Skin epidermis (tissue), 12 donors: ENCODE measurements around the gene PIK3R5.
A peak's percentile ranks its signal among the peaks of the same experiment; 100 is the strongest.
"Not testable (repeated sequence)": the region's sequence is repeated elsewhere in the genome, so short reads cannot be mapped to it uniquely, and the experiment has no call there.

ENCODE experiments used
- H3K27ac ChIP-seq, 21 experiments: fragments of 200-600 bp; sonication (generic) in 11 of 21; one replicate each; pipeline ENCODE4 v1.5.0; 2020; ENCODE audit warnings: mild to moderate bottlenecking in 3 of 21, inconsistent platforms in 2 of 21, moderate library complexity in 2 of 21
- H3K4me3 ChIP-seq, 7 experiments: fragments of 200-600 bp; sonication (generic) in 2 of 7; one replicate each; pipeline ENCODE4 v1.5.0; 2020; ENCODE audit warnings: inconsistent platforms in 2 of 7, mild to moderate bottlenecking in 2 of 7, moderate library complexity in 1 of 7

The PIK3R5 gene

GRCh38 chr17:8869114-8869815 lies 96.2 kb downstream of the PIK3R5 start:
- no peak overlapping the region for H3K27ac ChIP-seq
- no peak overlapping the region for H3K4me3 ChIP-seq

- H3K4me3 ChIP-seq, result no peak overlapping the region
- H3K27ac ChIP-seq, result no peak overlapping the region
Measured at GRCh38 chr17:8868529-8868951, 97.0 kb downstream of the PIK3R5 start.

DNA sequence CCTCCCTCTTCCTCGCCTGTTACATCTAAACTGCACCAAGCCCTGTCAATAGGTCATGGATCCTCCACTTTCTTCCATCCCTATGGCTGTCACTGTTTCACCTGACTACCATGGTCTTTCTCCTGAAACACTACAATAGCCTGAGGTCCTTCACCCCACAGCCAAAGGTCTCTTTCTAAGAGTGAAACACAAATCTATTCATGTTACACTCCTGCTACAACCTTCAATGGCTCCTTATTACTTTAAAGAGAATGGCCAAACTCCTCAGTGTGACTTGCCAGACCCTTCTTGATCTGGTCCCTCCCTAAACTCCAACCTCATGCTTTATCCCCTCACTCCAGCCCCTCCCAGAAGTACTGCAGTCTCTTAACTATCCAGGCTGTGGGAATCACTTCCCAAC lies 97.4 kb downstream of the PIK3R5 start:
- Histone ChIP-seq H3K27ac (no peak overlapping the region), H3K4me3 (no peak overlapping the region)

DNA sequence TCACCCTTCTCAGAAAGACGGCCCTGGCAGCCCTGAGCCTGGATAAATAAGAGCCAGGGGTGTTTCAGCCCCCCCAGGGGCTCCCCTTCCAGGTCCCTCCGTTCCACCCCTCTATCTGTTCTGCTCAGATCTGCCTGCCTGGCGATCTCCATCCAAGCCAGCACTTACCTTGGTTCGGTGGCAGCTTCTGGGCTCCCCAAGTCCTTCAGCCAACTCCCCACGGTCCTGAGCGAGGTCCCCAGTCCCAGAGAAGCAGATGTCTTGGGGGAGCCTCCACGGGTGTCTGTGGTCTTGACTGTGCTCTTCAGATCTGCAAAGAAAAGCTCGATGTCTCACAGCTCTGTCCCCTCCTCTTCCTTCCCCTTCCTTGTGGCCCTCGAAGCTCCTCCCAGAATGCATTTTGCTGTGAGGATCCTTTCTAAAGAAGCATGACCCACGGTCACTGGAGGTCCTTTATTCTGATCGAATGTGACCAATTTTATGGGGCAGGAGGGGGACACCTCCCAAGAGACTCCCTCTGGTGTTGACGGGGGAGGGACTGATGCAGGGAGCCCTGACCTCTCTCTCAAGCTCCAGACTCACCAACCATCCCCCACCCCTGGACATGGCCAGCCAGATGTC lies 98.0 kb downstream of the PIK3R5 start, which contains the start of gene PIK3R6:
PIK3R6 (minus strand) TSS at position 314 of the 621 bp plus-strand sequence. CDS start 17,880 bp downstream, outside the sequence.
- H3K27ac ChIP-seq, result peak within 1 kb of the TSS in 6 of 21 experiments; percentile 2 to 73 (median 36)
- peak within 1 kb of the TSS in 4 of 7 experiments; percentile 5 to 16 (median 10) for H3K4me3 ChIP-seq

GRCh38 chr17:8865811-8866210 lies 99.7 kb downstream of the PIK3R5 start:
- no peak overlapping the region for H3K27ac ChIP-seq
- H3K4me3 ChIP-seq, result no peak overlapping the region

DNA sequence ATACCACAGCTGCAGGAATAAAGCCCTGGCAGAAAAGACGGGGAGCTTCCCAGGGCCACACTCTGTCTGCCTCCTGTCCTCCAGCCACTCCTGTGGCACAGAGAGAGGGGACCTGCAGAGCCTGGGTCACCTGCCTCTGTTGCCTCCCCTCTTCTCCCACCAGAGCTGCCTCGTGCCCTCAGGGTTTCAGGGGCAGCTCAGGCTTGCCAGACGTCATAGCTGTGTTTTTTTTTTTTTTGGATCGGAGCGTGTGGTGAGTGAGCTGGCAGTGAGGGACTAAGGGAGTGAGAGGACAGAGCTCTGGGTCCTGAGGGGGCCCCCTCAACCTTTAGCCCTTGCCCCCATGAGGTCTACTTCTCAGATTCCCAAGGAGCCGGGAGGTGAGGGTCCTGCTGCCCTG lies 100.1 kb downstream of the PIK3R5 start:
- Histone ChIP-seq H3K4me3 (no peak overlapping the region), H3K27ac (no peak overlapping the region)

GRCh38 chr17:8862213-8863056 lies 103.1 kb downstream of the PIK3R5 start:
- Histone ChIP-seq H3K4me3 (no peak overlapping the region), H3K27ac (no peak overlapping the region)

- H3K27ac ChIP-seq, result no peak overlapping the region
- no peak overlapping the region for H3K4me3 ChIP-seq
Measured at GRCh38 chr17:8861495-8862181, 103.9 kb downstream of the PIK3R5 start.

- no peak overlapping the region for H3K4me3 ChIP-seq
Measured at GRCh38 chr17:8859804-8860430, 105.6 kb downstream of the PIK3R5 start.

GRCh38 chr17:8859027-8859803 lies 106.3 kb downstream of the PIK3R5 start:
- no peak overlapping the region for H3K4me3 ChIP-seq
- peak overlapping the region in 5 of 21 experiments; percentile 3 to 67 (median 27) for H3K27ac ChIP-seq

More at GRCh38 chr17:8859804-8860430, 105.6 kb downstream of the PIK3R5 start:
- H3K27ac ChIP-seq, result peak overlapping the region in 1 of 21 experiments; percentile 38

DNA sequence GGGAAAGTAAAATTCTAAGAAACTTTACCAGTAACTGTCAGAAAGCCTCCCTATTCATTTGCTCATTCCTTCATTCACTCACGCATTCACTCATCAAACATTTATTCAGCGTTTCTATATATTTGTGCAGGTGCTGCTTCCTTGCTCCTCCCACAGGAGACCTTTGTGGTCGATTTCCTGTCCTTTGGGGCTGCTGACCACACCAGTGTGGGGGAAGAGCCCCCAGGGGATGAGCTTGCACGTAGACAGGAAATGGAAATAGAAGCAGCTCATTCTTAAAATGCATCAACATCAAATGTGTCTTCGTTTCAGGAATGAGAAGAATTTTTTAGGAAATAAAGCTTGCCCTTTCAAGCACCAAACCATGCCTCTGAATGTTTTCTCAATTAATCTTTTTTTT lies 107.6 kb downstream of the PIK3R5 start:
- Histone ChIP-seq H3K4me3 (no peak overlapping the region), H3K27ac (peak overlapping the region in 1 of 21 experiments; percentile 38)

DNA sequence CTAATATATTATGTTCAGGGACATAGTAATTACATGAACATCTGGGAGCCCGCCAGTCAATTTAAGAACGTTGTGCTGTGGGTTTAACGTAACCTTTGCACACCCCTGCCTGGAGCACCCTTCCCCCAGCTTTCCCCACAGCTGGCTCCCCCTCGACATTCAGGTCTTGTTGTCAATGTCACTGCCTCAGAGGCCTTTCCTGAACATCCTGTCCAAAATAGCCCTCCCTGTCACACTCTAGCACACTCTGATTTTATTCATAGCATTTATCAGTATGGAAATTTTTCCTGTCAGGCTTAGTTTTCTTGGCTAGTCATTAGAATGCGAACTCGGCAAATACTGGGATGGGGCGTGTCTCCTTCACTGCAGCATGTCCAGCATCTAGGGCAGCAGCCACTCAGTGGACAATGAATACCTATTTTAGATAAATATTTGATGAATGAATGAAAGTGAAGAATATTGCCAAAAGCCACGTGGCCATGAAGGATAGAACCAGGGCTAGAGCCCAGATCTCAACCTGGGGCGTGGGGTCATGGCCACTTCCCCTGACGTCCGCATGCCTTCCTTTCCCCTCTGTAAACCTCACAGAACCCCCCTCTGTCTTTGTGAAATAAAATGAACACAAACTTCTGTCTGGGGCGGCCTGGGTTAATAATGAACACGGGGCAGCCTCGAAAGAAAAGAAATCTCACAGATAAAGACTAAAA lies 108.5 kb downstream of the PIK3R5 start:
- no peak overlapping the region for H3K27ac ChIP-seq
- no peak overlapping the region for H3K4me3 ChIP-seq

DNA sequence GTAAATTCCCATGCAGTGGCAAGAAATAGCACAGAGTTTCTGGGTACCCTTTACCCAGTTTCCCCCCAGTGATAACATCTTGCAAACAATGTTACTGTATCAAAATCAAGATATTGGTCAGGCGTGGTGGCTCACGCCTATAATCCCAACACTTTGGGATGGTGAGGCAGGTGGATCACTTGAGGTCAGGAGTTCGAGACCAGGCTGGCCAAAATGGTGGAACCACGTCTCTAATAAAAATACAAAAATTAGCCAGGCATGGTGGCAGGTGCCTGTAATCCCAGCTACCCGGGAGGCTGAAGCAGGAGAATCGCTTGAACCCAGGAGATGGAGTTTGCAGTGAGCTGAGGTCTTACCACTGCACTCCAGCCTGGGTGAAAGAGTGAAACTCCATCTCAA lies 109.3 kb downstream of the PIK3R5 start:
- not testable (repeated sequence) for H3K27ac ChIP-seq, H3K4me3 ChIP-seq

GRCh38 chr17:8855477-8856204 lies 109.9 kb downstream of the PIK3R5 start:
- Histone ChIP-seq H3K4me3 (no peak overlapping the region), H3K27ac (no peak overlapping the region)

- H3K27ac ChIP-seq, result no peak overlapping the region
- no peak overlapping the region for H3K4me3 ChIP-seq
Measured at GRCh38 chr17:8851600-8851999, 113.9 kb downstream of the PIK3R5 start.

DNA sequence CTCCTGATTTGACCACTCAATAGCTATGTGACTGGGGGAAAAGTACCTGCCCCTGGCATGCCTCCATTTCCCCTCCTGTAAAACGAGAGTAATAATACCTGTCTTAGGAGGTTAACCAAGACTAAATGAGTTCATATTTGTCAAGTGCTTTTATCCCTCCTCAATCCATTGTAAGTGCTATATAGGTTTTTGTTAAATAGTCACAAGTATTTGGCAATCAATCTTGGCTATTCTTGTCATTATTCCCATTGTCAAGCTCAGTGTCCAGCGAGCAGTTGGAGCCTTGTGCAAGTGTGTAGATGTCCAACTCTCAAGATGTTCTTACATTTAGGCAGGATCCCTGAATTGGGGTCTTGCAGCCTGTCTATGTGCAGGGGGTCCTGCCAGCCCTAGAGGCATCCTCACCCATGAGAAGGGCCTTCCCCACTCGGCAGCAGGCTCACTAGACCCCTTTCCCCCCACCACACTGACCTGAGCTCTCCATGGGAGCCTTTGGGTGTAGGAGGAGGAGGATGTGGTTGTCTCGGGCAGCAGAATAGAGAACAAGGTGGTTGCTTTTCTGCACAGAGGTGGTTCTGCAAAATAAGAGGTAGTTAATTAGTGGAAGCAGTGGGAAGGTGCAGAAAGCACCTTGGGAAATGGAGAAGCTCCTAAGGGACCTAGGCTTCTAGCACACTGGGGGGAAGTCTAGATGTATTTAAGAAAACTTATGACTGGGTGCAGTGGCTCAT lies 116.0 kb downstream of the PIK3R5 start:
- no peak overlapping the region for H3K27ac ChIP-seq
- no peak overlapping the region for H3K4me3 ChIP-seq

GRCh38 chr17:8847891-8848290 lies 117.6 kb downstream of the PIK3R5 start:
- no peak overlapping the region for H3K4me3 ChIP-seq
- no peak overlapping the region for H3K27ac ChIP-seq
